VCaP (cell line): Measurements from ENCODE around the gene TSPAN3.

ENCODE experiments used
- H3K27ac ChIP-seq: fragments of 450-650 bp; 2 replicates; pipeline ENCODE4 v1.5.1; 2017
- CTCF ChIP-seq: fragments of 450-650 bp; conservative IDR thresholded peaks from 2 replicates; pipeline ENCODE4 v1.5.1; 2017; ENCODE audit warnings: mild to moderate bottlenecking, moderate library complexity

Gene TSPAN3

DNA sequence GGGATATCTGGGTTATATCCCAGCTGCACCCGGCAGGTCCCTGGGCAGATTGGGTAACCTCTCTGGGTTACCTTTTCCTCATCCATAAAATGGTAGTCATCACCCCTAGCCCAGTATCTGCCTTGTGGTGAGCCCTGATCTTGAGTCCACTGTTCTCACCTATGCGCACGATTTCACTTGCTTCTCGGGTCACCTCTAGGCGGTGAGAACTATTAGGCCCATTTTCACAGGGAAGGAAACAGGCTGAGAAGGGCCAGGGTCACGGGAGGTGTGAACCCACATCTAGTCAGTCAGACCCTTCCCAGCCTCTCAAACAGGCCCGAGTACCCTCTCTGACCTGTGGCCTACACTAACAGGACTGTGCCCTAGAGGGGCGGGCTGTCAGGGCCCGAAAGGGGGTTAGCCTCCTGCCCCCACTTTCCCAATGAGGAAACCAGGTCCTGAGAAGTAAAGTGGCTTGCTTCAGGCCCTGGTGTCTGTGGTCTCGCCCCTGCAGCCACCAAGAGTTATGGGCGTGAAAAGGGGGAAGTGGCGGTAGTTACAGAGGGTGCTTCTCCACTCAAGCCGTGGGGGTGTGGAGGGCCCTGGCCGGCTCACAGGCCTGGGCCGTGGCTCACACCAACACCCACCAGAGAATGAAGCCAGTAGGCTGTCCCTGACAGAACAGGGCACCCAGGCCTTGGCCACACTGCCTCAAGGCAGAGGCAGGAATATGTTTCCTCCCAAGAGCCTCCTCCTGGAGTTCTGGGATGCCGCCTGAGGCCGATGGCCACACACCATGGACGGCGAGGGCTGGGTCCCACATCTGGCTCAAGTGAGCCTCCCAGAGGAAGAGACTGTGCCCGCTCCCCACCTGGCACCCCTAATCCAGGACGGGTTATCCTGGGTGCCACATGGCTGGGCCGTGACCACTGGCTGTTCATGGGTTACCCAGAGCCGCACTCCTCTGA is 56.5 kb downstream of the TSPAN3 start:
- H3K27ac ChIP-seq, result no peak overlapping the region
- no peak for TF ChIP-seq CTCF

DNA sequence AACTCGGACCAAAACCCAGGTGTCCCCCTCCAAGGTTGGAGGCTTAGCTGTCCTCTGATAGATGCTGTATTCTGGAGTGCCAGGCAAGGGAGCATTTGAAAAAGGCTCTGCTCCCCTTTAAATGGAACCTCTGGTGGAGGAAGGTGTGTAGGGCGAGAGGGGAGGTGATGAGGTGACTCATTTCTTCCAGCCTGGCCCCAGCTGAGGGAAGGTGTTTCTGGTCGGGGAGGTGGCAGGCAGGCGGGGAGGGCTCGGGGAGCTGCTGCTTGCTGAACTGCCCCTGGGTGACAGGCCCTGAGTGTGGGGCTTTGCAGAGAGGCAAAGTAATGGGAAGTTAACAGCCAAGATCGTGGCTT is 57.2 kb downstream of the TSPAN3 start:
- TF ChIP-seq CTCF, result no peak
- H3K27ac ChIP-seq, result no peak overlapping the region

DNA sequence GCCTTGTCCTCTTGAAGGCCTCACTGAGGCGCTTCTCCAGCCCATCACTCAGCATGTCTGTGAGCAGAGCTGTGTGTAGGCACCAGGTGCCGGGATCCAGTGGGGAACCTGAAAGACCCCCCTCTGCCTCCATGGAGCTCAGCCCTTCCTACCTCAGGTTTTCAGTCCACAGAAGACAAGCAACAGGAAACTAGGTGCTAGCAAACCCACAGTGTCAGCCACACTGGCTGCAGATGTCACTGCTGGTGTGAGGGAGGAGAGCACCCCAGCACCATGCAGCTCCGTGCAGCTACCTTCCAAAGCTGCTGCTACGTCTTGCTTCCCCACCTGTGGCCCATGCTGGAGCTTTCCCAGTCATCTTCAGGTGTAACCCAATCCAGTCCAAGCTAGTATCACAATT is 58.0 kb downstream of the TSPAN3 start:
- TF ChIP-seq CTCF, result no peak
- no peak overlapping the region for H3K27ac ChIP-seq

DNA sequence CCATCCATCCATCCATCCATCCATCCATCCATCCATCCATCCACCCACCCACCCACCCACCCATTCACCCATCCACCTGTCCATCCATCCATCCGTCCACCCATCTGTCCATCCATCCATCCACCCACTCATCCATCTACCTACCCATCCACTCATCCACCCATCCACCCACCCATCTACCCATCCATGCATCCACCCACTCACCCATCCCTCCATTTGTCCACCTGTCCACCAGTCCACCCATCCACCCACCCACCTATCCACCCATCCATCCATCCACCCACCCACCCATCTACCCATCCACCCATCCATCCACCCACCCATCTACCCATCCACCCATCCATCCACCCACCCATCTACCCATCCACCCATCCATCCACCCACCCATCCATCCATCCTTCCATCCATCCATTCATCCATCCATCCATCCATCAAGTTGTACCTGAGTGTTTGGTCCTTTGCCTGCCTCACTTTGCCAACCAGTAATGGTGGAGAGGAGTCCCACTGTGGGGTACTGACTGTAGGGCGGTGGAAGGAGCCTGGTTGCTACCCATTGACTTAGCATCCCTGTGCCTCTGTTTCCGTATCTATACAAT is 58.7 kb downstream of the TSPAN3 start:
- no peak overlapping the region for H3K27ac ChIP-seq
- no peak for TF ChIP-seq CTCF

DNA sequence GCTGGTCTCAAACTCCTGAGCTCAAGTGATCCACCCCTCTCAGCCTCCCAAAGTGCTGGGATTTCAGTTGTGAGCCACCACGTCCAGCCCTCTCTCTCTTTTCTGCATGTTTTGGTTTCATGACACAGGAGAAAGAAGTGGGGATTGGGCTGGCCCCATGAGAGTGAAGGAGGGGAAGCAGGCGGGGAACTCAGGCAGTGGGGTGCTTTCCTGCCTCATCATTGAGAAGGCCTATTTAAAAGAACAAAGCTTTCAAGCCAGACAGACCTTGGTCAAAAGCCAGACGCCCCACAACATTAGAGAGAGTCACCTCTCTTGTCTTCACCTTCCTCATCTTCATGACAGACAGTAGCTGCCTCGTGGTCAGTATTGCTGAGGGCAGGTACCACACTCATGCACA is 60.1 kb downstream of the TSPAN3 start:
- no peak for TF ChIP-seq CTCF
- H3K27ac ChIP-seq, result peak overlapping the region; percentile 63

DNA sequence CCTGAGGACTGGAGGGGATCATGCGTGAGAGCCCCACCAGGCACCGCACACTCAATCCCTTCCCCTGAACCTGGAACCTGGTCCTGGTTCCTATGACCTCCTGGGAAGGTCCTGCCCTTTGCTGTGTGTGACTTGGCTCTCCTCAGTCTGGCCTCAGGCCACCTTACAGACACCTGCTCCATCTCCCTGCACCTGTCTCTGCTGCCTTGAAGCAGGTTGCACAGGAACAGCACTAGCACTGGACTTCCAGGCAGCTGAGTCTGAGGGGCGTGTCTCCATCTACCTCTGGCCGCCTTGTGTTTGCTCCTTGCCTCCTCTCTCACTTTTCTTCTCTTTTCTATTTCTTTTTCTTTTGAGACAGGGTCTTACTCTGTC is 60.6 kb downstream of the TSPAN3 start:
- peak overlapping the region; percentile 63 for H3K27ac ChIP-seq
- TF ChIP-seq CTCF, result no peak

GRCh38 chr15:77009646-77010311 is 61.1 kb downstream of the TSPAN3 start:
- TF ChIP-seq CTCF, result no peak
- H3K27ac ChIP-seq, result peak overlapping the region; percentile 63
